Effector CD4-positive, alpha-beta T cell (primary cell): Measurements from ENCODE around the gene ZBTB7C.

Source experiments
- DNase-seq: peaks from one replicate; pipeline ENCODE4 v3.0.0-alpha.2; 2020

The ZBTB7C gene

GRCh38 chr18:48045744-48046143, 363.4 kb downstream of the ZBTB7C start:
- DNase-seq = no peak

GRCh38 chr18:48044944-48045343, 364.2 kb downstream of the ZBTB7C start:
- no peak for DNase-seq

DNA sequence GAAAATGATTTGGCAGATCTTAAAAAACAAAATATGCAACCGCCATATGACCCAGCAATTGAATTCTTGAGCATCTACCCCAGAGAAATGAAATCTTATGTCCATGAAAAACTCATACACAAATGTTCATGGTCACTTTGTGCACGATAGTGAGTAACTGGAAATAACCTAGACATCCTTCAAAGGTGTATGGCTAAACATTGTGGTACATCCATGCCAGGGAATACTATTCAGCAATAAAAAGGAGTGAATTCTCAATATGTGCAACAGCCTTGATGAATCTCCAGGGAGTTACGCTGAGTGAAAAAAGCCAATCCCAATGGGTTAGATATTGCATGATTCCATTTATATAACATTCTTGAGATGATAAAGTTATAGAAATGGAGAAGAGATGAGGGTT, 366.0 kb downstream of the ZBTB7C start:
- DNase-seq = no peak

GRCh38 chr18:48042431-48042830, 366.8 kb downstream of the ZBTB7C start:
- no peak for DNase-seq

DNA sequence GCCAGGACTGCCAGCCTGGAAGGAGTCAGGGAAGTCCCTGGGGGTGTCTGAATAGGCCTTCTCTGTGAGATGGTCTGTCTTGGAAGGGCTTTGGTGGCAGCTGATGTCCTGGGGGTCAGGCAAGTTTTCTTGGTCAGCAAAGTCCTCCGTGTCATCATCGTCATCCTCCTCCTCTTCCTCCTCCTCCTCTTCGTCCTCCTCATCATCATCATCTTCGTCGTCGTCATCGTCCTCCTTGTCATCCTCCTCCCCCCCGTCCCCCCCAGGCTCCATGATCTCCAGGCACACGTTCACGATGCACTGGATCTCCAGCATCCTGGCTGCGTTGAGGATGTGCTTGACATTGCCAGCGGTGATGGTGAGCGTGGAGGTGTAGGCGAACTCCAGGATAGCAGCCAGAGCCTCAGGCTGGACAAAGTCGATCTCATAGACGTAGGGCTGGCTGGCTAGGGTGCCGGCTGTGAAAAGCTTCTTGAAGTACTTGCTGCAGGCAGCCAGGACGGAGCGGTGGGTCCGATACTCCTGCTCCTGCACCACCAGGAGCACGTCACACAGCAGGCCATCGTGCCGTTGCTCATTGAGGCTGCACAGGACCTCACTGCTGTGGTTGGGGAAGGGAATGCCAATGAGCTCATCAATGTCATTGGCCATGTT, 368.6 kb downstream of the ZBTB7C start:
- DNase-seq = no peak

DNA sequence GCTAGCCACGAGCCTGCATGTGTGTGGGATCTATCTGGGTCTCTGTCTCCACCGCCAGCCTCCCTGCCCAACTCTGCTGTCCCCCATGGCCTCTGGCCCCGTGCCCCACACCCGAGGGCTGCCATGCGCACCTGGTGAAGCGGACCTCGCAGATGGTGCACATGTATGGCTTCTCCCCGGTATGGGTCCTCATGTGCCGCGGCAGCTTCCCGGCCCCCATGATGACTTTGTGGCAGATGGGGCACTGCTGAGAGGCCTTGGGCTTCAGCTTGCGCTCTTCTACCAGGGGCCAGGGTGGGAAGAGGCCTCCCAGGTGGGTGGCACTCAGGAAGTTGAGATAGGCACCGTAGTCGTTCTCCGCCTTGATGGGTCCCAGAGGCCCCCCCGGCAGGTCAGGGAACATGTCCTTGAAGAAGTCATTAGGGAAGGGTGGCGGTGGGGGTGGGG, 369.4 kb downstream of the ZBTB7C start:
- no peak for DNase-seq

DNA sequence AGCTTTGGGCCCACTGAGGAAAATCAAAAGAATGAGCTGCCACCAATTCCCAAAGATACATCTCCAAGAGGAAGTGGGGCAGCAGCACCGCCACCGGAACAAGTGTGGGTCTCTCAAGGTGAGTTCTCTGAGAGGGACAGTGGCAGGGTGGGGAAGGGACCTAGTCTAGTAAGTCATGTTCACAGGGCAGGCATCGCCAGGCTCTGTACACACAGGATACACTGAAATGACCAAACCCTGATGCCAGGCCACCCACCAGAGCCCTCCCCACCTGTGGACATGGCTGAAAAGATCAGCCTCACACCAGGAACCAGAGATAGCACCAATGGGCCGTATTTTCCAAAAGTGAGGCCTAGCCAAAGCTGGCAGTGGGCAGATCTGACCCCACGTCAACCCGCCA, 370.5 kb downstream of the ZBTB7C start:
- no peak for DNase-seq

DNA sequence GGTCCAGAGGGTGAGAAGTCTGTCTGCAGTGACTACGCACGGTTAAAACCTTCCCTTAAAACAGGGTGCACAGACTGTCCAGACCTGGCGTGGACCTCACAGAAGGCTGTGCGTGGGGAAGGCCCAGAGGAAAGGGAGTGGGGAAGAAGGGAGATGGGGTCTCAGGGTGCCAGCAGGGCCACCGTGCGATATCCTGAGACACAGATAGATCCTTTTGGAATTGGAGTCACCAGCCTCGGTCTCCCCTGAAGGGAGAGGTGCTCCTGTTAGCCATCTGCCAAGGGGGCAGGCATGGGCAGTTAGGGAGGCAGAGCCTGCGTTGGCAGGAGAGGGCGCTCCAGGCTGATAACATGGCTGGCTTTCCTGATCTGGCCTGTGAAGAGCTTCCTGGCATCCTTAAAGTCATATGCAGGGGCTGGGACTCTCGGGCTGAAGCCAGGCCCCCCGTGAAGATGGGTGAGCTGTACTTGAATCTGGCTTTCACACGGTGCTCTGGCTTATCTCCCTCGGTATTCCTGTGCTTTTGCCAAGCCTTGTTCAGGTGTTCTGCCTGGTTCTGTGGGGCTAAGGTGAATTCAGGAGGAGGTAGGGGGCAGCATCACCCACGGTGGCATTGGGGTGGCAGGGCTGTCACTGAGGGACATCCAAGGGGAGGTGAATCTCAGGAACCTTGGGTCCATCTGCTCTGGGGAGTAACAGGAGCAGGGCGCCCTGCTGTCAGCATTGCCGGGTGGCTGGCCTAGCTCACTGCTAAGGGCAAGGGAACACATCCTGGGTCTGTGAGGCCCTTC, 371.5 kb downstream of the ZBTB7C start:
- no peak for DNase-seq

- no peak for DNase-seq
Observed at GRCh38 chr18:48036641-48037421, 372.4 kb downstream of the ZBTB7C start.

DNA sequence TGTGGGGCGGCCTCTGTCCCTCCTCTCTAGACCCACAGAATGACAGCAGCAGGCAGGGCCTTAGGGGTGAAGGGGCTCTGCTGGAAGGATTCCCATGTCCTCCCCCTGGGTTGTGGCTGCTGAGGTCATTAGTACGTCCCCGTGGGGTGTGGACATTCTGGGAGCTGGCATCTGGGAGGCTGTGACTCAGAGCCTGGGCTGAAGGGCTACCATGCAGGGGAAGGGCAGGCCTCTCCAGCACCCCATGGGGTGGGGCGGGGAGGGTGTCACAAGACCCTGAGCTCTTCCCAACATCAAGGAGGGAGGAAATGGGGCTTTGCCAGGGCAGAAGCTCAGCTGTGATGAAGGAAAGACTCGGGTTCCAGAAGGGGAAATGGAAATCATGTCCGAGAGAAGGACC, 373.0 kb downstream of the ZBTB7C start:
- no peak for DNase-seq

DNA sequence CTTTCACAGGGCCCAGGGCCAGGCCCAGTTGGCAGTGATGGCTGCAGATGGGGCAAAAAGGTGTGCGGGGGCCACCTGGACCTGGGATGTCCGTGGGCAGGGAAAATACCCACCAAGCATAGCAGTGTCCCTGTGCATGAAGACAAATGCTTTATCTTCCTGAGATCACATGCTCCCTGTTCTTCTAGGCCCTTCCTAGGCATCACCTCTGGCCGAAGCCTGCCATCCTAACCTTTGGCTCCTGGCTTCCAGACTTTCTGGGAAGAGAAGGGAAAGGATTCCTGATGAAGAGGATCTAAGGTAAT, 373.7 kb downstream of the ZBTB7C start:
- DNase-seq = no peak

GRCh38 chr18:48034651-48035555, 374.3 kb downstream of the ZBTB7C start:
- DNase-seq = no peak

GRCh38 chr18:48033790-48034650, 375.2 kb downstream of the ZBTB7C start:
- no peak for DNase-seq

DNA sequence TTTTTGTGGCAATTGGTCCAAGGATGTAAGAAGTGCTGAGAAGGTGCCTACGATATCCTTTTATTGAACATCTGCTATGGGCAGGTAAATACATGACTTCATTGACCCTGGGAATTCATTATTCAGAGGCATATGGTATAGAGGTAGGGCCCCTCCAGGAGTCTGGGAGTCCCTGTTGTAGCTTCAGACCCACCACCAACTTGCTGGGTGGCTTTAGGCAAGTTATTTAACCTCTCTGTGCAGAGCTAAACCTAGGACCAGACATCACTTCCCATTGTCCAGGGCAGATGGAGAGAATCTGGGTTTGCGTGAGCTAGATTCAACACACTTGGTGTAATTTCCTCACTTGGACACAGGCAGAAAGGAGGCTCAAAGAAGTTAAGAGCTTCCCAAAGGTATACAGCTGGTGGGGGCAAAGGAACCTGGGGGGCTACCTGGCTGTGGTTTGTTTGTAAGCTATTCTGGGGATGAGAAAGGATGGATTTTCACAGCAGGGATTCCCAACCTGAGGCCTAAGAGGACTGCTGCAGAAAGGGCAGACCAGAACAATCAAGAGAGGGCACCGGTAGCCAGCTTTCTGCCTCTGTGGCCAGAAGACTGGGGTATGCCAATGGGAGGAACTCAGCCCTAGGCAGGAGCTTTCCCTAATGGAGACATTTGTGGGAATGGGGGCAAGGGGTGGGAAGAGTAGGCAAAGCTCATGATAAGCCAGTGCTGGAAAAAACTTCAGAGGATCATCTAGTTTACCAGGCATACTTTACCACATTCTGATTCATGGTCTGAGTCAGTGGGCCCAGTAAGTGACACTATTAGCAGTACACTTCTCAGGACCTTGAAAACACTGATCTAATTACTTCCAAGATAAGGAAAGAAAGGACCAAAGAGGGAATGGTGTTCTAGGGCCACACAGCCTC, 376.1 kb downstream of the ZBTB7C start:
- no peak for DNase-seq

DNA sequence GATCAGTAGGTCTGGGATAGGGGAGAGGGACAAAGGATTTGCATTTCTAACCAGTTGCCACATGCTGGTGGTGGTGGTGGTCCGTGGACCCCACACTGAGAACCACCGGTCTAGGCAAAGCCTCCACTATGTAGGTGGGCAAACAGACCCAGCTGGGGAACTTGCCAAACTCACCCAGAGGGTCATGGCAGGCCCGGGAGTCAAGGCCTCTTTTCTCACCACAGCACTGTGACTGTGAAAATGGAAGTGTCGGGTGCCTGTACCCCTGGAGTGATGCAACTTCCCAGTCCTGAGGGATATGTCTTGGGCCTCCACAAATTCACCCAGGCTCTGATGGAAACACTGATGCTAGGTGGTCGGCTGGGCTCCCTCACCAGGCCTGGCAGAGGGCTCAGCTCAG, 377.5 kb downstream of the ZBTB7C start:
- no peak for DNase-seq

GRCh38 chr18:48030616-48031480, 378.3 kb downstream of the ZBTB7C start:
- no peak for DNase-seq

- DNase-seq = no peak
Observed at GRCh38 chr18:48029296-48029986, 379.7 kb downstream of the ZBTB7C start.

- DNase-seq = no peak
Observed at GRCh38 chr18:48028696-48029095, 380.5 kb downstream of the ZBTB7C start.

DNA sequence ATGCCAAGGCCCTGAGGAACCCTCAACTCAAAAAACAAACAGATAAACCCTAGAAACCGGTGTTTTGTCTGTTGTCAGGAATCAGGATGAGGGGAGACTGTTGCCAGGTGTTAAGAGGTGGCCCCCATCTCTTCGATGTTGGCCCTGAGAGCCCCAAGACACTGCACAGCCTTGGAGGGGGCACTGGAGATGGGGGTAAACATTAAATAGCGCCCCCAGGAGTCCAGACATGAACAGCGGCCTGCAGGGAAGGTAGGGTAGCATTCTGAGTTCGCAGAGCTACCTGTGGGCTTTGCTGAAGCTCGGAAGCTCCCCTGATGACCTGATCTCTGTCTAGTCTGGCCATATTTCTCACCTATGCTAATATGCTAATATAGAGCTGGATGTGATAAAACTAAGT, 381.1 kb downstream of the ZBTB7C start:
- no peak for DNase-seq
